ENCODE data around the gene ZNF398.

GRCh38 chr7:149218469-149219420, 71.5 kb downstream of the ZNF398 start:
- TF ChIP-seq ATF4 (CRISPR knock-in tag; IDR thresholded peaks at IDR 0.05) (no peak), NEUROD1 (IDR thresholded peaks at IDR 0.05; ENCODE audit: borderline replicate concordance, low read depth, low read length, partially characterized antibody) (no peak), POLR2A (conservative IDR thresholded peaks at IDR 0.05) (no peak), CCNT2 (IDR thresholded peaks at IDR 0.05; ENCODE audit: borderline replicate concordance, extremely low read depth, insufficient read length, low read depth, low read length) (no peak), CHCHD3 (CRISPR knock-in tag; IDR thresholded peaks at IDR 0.05) (no peak), TAF15 (IDR thresholded peaks at IDR 0.05; ENCODE audit: low read depth, low read length) (no peak), ZNF121 (CRISPR knock-in tag; conservative IDR thresholded peaks at IDR 0.05) (no peak), GABPB2 (CRISPR knock-in tag; conservative IDR thresholded peaks at IDR 0.05) (no peak), GATAD2A (IDR thresholded peaks at IDR 0.05) (no peak)

Measured in K562 (cell line).